ENCODE results near the gene MARCHF3. TPM values are rescaled to one million over a fixed set of nuclear protein-coding genes. Genes with fewer than 3 reads are reported as not detected.

The MARCHF3 gene
- total and polyA plus RNA-seq, 2 donors (not counting 3 experiments of a cell fraction or from before 2014, with no cell fraction given), result 31.9 to 35.0 TPM

GRCh38 chr5:126837242-126837641, 193.1 kb downstream of the MARCHF3 start:
- no peak for TF ChIP-seq EZH2 (IDR thresholded peaks at IDR 0.05; ENCODE audit: borderline replicate concordance, low read depth, low read length, severe bottlenecking)
- TF ChIP-seq FOS (IDR thresholded peaks at IDR 0.05; ENCODE audit: borderline replicate concordance, insufficient read depth, low read length), result no peak
- TF ChIP-seq CTCF (IDR thresholded peaks at IDR 0.05; ENCODE audit: extremely low read depth in 1 of 2, insufficient read depth in 1 of 2, low read depth in 1 of 2, low read length in 2 of 2), result no peak
- no peak for TF ChIP-seq POLR2A (IDR thresholded peaks at IDR 0.05; ENCODE audit: low read depth, low read length)
- no peak for TF ChIP-seq POLR2AphosphoS5 (IDR thresholded peaks at IDR 0.05; ENCODE audit: insufficient read depth, low read depth, low read length)
- no peak for TF ChIP-seq GATA2 (IDR thresholded peaks at IDR 0.05; ENCODE audit: insufficient read depth, insufficient read length, low read depth, low read length)
- TF ChIP-seq JUN (IDR thresholded peaks at IDR 0.05; ENCODE audit: borderline replicate concordance, insufficient read depth, insufficient read length, low read depth), result no peak
- no peak for TF ChIP-seq MYC (IDR thresholded peaks at IDR 0.05; ENCODE audit: low read depth, low read length)
- peak; percentile 52 for FAIRE-seq
- no peak overlapping the region for H3K27ac ChIP-seq (ENCODE audit: insufficient read depth, low read depth, low read length)

More at GRCh38 chr5:126837242-126837641, 193.1 kb downstream of the MARCHF3 start:
- no peak overlapping the region for H3K9ac ChIP-seq (replicated peaks; ENCODE audit: extremely low read depth, insufficient read depth, low read length)
- DNase-seq (ENCODE audit: low read depth, low spot score), result no peak
- no TSS peak for BruUV-seq (replicated peaks)
- no peaks in the 10 kb centered on the region for H3K9me3 ChIP-seq (replicated peaks; ENCODE audit: control insufficient read depth, insufficient read depth, low read length)
- dilution Hi-C loops (cut with MboI; ENCODE audit: extremely low pct_ligation_motif_present, low sequenced_read_pairs), result no loop called here
- peaks cover 2% of the 10 kb centered on the region for H3K79me2 ChIP-seq (ENCODE audit: control insufficient read depth, insufficient read depth, low read length)
- intact Hi-C loops (cut with micrococcal nuclease), result loop anchor here (5.0 kb wide), 1 partner anchor 655 kb away; no protein-coding TSS in a partner anchor
- H4K20me1 ChIP-seq (replicated peaks; ENCODE audit: control insufficient read depth, extremely low read depth, insufficient read depth, low read length), result no peaks in the 10 kb centered on the region
- H3K4me3 ChIP-seq (replicated peaks in 1 of 3; ENCODE audit: insufficient read depth in 1 of 3, low read depth in 1 of 3, low read length in 3 of 3), result no peak overlapping the region
- POLR2A ChIA-PET, result no interaction called here
- peaks cover 2 to 20% of the 10 kb centered on the region in 2 experiments for H3K36me3 ChIP-seq (ENCODE audit: control insufficient read depth in 2 of 2, extremely low read depth in 1 of 2, insufficient read depth in 2 of 2, low read length in 2 of 2)
- no peak overlapping the region for H3K4me2 ChIP-seq (ENCODE audit: insufficient read depth, low read length)
- no peaks in the 10 kb centered on the region for H3K27me3 ChIP-seq (ENCODE audit: control insufficient read depth in 2 of 2, insufficient read depth in 2 of 2, low read length in 2 of 2)
- no peaks in the 10 kb centered on the region for H3K9me1 ChIP-seq (replicated peaks; ENCODE audit: control insufficient read depth, extremely low read depth, insufficient read depth, low read length)
- CTCF ChIA-PET, result interaction anchor here (0.6 to 3.0 kb wide), 24 partner anchors 8 to 1650 kb away, joined by 3 to 51 read pairs (median 4); no protein-coding TSS in a partner anchor
- H3K4me1 ChIP-seq (ENCODE audit: control insufficient read depth, extremely low read depth, insufficient read depth, low read length), result no peaks in the 10 kb centered on the region
- H2AFZ ChIP-seq (ENCODE audit: low read depth, low read length), result no peak overlapping the region

All from endothelial cell of umbilical vein (primary cell).